Heart right ventricle (tissue), 16 donors: ENCODE measurements around the gene ANKRD6. TPM values are rescaled to one million over a fixed set of nuclear protein-coding genes. Genes with fewer than 3 reads are reported as not detected.
A peak's percentile ranks its signal among the peaks of the same experiment; 100 is the strongest.

Experiments
- ATAC-seq, 8 donors: fragments of 200-7000 bp; cut with Tn5 transposase; one replicate each; pipeline ENCODE4 v1.9.1; 2020; ENCODE audit warnings: mild to moderate bottlenecking in 8 of 8, moderate library complexity in 8 of 8, moderate number of reproducible peaks in 1 of 8
- DNase-seq, 2 donors: peaks; one replicate each; pipeline ENCODE4 v3.0.0-alpha.2; 2020
- H3K27ac ChIP-seq, 10 donors: fragments of 200-600 bp; sonication (generic) in 2 of 10; one replicate each; pipeline versions ENCODE4 v1.5.0 to v1.8.0; 2020 to 2022; ENCODE audit warnings: mild to moderate bottlenecking in 3 of 10
- H3K27me3 ChIP-seq, 7 donors: fragments of 200-600 bp; one replicate each; pipeline ENCODE4 v1.8.0; 2021 to 2022; ENCODE audit warnings: mild to moderate bottlenecking in 2 of 7
- H3K36me3 ChIP-seq, 9 donors: fragments of 200-600 bp; sonication (generic) in 1 of 9; one replicate each; pipeline versions ENCODE4 v1.5.0 to v1.8.0; 2020 to 2022; ENCODE audit warnings: mild to moderate bottlenecking in 2 of 9
- H3K4me1 ChIP-seq, 9 donors: fragments of 200-600 bp; sonication (generic) in 1 of 9; one replicate each; pipeline versions ENCODE4 v1.5.0 to v1.8.0; 2020 to 2022; ENCODE audit warnings: mild to moderate bottlenecking in 4 of 9
- H3K4me3 ChIP-seq, 10 donors: fragments of 200-600 bp; sonication (generic) in 2 of 10; one replicate each; pipeline versions ENCODE4 v1.5.0 to v1.8.0; 2020 to 2022; ENCODE audit warnings: mild to moderate bottlenecking in 7 of 10, moderate library complexity in 2 of 10
- H3K9me3 ChIP-seq, 11 donors: fragments of 200-600 bp in 10 of 11; sonication (generic) in 2 of 11; one replicate each; pipeline versions ENCODE4 v1.5.0 to v1.8.0; 2013 to 2022; ENCODE audit warnings: mild to moderate bottlenecking in 2 of 11, control low read depth in 1 of 11, moderate library complexity in 1 of 11
- CTCF ChIP-seq, 9 donors: fragments of 200-600 bp; sonication (generic) in 2 of 9; IDR thresholded peaks; one replicate each; pipeline versions ENCODE4 v1.5.0 to v1.8.0; 2021 to 2022; ENCODE audit warnings: antibody characterized with exemption in 9 of 9, mild to moderate bottlenecking in 5 of 9, moderate library complexity in 1 of 9
- WGBS, 2 donors: extraction: QIAGEN DNeasy Blood & Tissue Kit; methylation state at CpG; one replicate each; pipeline ENCODE4 v1.1.7; 2013; ENCODE audit warnings: inconsistent platforms in 1 of 2; 5-methylcytosine and 5-hydroxymethylcytosine counted together
- intact Hi-C, 10 donors: fragments of 100-400 bp; cut with DNase I; formaldehyde crosslinking; loops; one replicate each; pipeline versions ENCODE4 v1.11.1 to v1.14.2; 2022
- polyA plus RNA-seq, 2 donors: library from polyadenylated mRNA; stranded (reverse); fragments of 200-250 nt; gene quantifications; one replicate each; pipeline ENCODE4 v1.2.3, GENCODE V29; 2013
- total RNA-seq, 10 donors: library from RNA; stranded (reverse); fragmentation: NEBNext Ultra II Directional in 3 of 10; extraction: Animal tissue kit (Norgen Biotek cat#: 25700) in 3 of 10; gene quantifications; one replicate each; pipeline versions ENCODE4 v1.2.1 to v1.2.4, GENCODE V29; 2021 to 2023
- donor health status: Arrhythmogenic right ventricular cardiomyopathy.
- donor health status: ischemic (EF 13 %, LVEDD 7.1; RV severe dilation, severe dysfunction).
- donor health status: healthy with polysubstance abuse.
- donor health status: DM: no; HTN: yes; CAD: no.
- donor health status: DM: no; HTN: no; CAD: no.
- donor health status: ischemic (EF 25% LVEDD 6.9; RV normal size, moderate dysfunction).
- donor health status: ischemic (EF 25% LVEDD 5.7; RV mildly dilated, moderate dysfunction).
- donor health status: healthy.
- donor health status: DM: yes; HTN: yes; CAD: no.
- donor health status: Ischemic cardiomyopathy.
- donor health status: ischemic (EF 35%, LVEDD 5.7; RV mildly dilated, moderate dysfunction).
- donor health status: nonischemic (EF 11% LVEDD 7.7; RV severe dilation, severe dysfunction).
- donor health status: DM: yes; HTN: yes; CAD: no.
- donor health status: PGD.
- donor health status: ischemic (EF 29% LVEDD 5.4; RV normal size, mild dysfunction).
- donor health status: nonischemic (EF 23%, LVEDD 6.1; RV moderate dilation, normal function).

The ANKRD6 gene
- total and polyA plus RNA-seq, 12 donors, result 2.0 to 18.2 (median 9.6) TPM

- no peak for ATAC-seq
Measured at GRCh38 chr6:89430201-89430962, 2.6 kb upstream of the ANKRD6 start.

GRCh38 chr6:89433252-89434149 lies 549 bp downstream of the ANKRD6 start:
- TF ChIP-seq CTCF (IDR thresholded peaks at IDR 0.05), result no peak
- peak; percentile 12 to 64 (median 35) for ATAC-seq
- peak overlapping the region in 7 of 10 donors; percentile 33 to 75 (median 57) for H3K27ac ChIP-seq
- peaks cover 3 to 35% (median 7%) of the 10 kb centered on the region in 9 donors for H3K4me1 ChIP-seq
- intact Hi-C loops, result loop anchor here in 8 of 10 donors (1.0 to 5.0 kb wide), 4 partner anchors 164 to 179 kb away; no protein-coding TSS in a partner anchor
- DNase-seq, result peak; percentile 10 to 26
- 1% methylated on average over 59 to 80 of the region's 80 CpGs for WGBS, 2 donors
- H3K27me3 ChIP-seq, result no peaks in the 10 kb centered on the region
- no peaks in the 10 kb centered on the region for H3K9me3 ChIP-seq
- peak overlapping the region; percentile 65 to 99 (median 94) for H3K4me3 ChIP-seq
- no peaks in the 10 kb centered on the region for H3K36me3 ChIP-seq

More at GRCh38 chr6:89430201-89430962, 2.6 kb upstream of the ANKRD6 start:
- no peak for DNase-seq
- Histone ChIP-seq H3K27me3 (peaks cover 0 to 4% (median 0%) of the 10 kb centered on the region in 7 donors), H3K27ac (no peak overlapping the region), H3K4me3 (no peak overlapping the region), H3K4me1 (peaks cover 3 to 23% (median 7%) of the 10 kb centered on the region in 9 donors), H3K36me3 (no peaks in the 10 kb centered on the region), H3K9me3 (no peaks in the 10 kb centered on the region)
- intact Hi-C loops, result loop anchor here in 3 of 10 donors (5.0 kb wide), 2 partner anchors 167 to 182 kb away; no protein-coding TSS in a partner anchor
- WGBS, 2 donors, result 39 to 45% methylated on average over 7 of the region's 7 CpGs
- no peak for TF ChIP-seq CTCF (IDR thresholded peaks at IDR 0.05)

GRCh38 chr6:89434150-89434499 lies 1.2 kb downstream of the ANKRD6 start:
- 93 to 96% methylated on average over 3 of the region's 3 CpGs for WGBS, 2 donors
- H3K27ac ChIP-seq, result peak overlapping the region in 2 of 10 donors; percentile 57 to 58
- H3K36me3 ChIP-seq, result no peaks in the 10 kb centered on the region
- H3K27me3 ChIP-seq, result no peaks in the 10 kb centered on the region
- ATAC-seq (no peak), DNase-seq (no peak)
- no peaks in the 10 kb centered on the region for H3K9me3 ChIP-seq
- intact Hi-C loops, result loop anchor here in 3 of 10 donors (5.0 kb wide), 2 partner anchors 163 to 178 kb away; no protein-coding TSS in a partner anchor
- peaks cover 3 to 35% (median 7%) of the 10 kb centered on the region in 9 donors for H3K4me1 ChIP-seq
- peak overlapping the region in 8 of 10 donors; percentile 65 to 99 (median 92) for H3K4me3 ChIP-seq
- TF ChIP-seq CTCF (IDR thresholded peaks at IDR 0.05), result no peak

GRCh38 chr6:89434954-89435353 lies 2.0 kb downstream of the ANKRD6 start:
- H3K4me3 ChIP-seq, result no peak overlapping the region
- intact Hi-C loops, result loop anchor here in 4 of 10 donors (1.0 to 5.0 kb wide), 3 partner anchors 162 to 177 kb away; no protein-coding TSS in a partner anchor
- ATAC-seq (no peak), DNase-seq (no peak)
- no peak overlapping the region for H3K27ac ChIP-seq
- no peaks in the 10 kb centered on the region for H3K36me3 ChIP-seq
- no peaks in the 10 kb centered on the region for H3K27me3 ChIP-seq
- TF ChIP-seq CTCF (IDR thresholded peaks at IDR 0.05), result no peak
- 87% methylated on average over 4 of the region's 4 CpGs for WGBS, 2 donors
- H3K9me3 ChIP-seq, result no peaks in the 10 kb centered on the region
- peaks cover 3 to 35% (median 7%) of the 10 kb centered on the region in 9 donors for H3K4me1 ChIP-seq
